T-helper 17 cell (primary cell): ENCODE results near the gene HNRNPUL2. TPM values are rescaled to one million over a fixed set of nuclear protein-coding genes. Genes with fewer than 3 reads are reported as not detected.
"Not testable (repeated sequence)": the region's sequence is repeated elsewhere in the genome, so short reads cannot be mapped to it uniquely, and the experiment has no call there.

ENCODE experiments used
- ATAC-seq: fragments of 150-1000 bp; cut with Tn5 transposase; 2 replicates; pipeline ENCODE4 v1.10.0; 2021; ENCODE audit warnings: mild to moderate bottlenecking, moderate library complexity
- DNase-seq, 3 donors: peaks; one replicate each; pipeline versions ENCODE4 v3.0.0 to v3.0.0-alpha.2; 2020 to 2021
- H3K9me3 ChIP-seq: one replicate; pipeline ENCODE4 v1.7.0; 2013; ENCODE audit warnings: low read length, mild to moderate bottlenecking; ENCODE audit not compliant: control insufficient read depth, poor library complexity, severe bottlenecking
- H3K27ac Mint-ChIP-seq: one replicate; pipeline ENCODE4 v1.8.0; 2022; ENCODE audit warnings: mild to moderate bottlenecking, moderate library complexity, mixed read lengths
- H3K27me3 Mint-ChIP-seq: one replicate; pipeline ENCODE4 v1.8.0; 2022; ENCODE audit warnings: mixed read lengths
- H3K36me3 Mint-ChIP-seq: one replicate; pipeline ENCODE4 v1.8.0; 2022; ENCODE audit warnings: low read depth, mixed read lengths
- H3K4me1 Mint-ChIP-seq: one replicate; pipeline ENCODE4 v1.8.0; 2022; ENCODE audit warnings: mild to moderate bottlenecking, mixed read lengths
- H3K4me3 Mint-ChIP-seq: one replicate; pipeline ENCODE4 v1.8.0; 2022; ENCODE audit warnings: mild to moderate bottlenecking, moderate library complexity, mixed read lengths
- total RNA-seq, 4 donors: library from RNA in 2 of 4; stranded (reverse) in 2 of 4; gene quantifications; one replicate each; pipeline ENCODE4 v1.2.3 and lab custom pipeline; 2022 to 2026

Gene HNRNPUL2
- total RNA-seq (10 to 100 TPM; 41.4 to 43.2 TPM), total RNA-seq (lab: John Stamatoyannopoulos, UW) (21.6 to 35.1 reads per million in 2 donors)

GRCh38 chr11:62727165-62727871, at the start of gene HNRNPUL2:
TSS of gene HNRNPUL2 (minus strand) at chr11:62727457. CDS start at chr11:62727156, 301 bp downstream.
- H3K4me1 Mint-ChIP-seq = peaks cover 35% of the 10 kb centered on the region
- H3K27me3 Mint-ChIP-seq = no peaks in the 10 kb centered on the region
- H3K9me3 ChIP-seq = no peaks in the 10 kb centered on the region
- peaks cover 7% of the 10 kb centered on the region for H3K36me3 Mint-ChIP-seq
- H3K4me3 Mint-ChIP-seq = peak within 1 kb of the TSS; percentile 96
- DNase-seq (peak; percentile 98 to 99 (median 99)), ATAC-seq (peak; percentile 84)
- peak within 1 kb of the TSS; percentile 98 for H3K27ac Mint-ChIP-seq

- no peak for ATAC-seq
- Mint-ChIP-seq H3K4me3 (no peak overlapping the region), H3K27ac (peak overlapping the region; percentile 37), H3K27me3 (no peaks in the 10 kb centered on the region), H3K36me3 (peaks cover 5% of the 10 kb centered on the region), H3K4me1 (peaks cover 20% of the 10 kb centered on the region)
- DNase-seq = no peak
- no peaks in the 10 kb centered on the region for H3K9me3 ChIP-seq
Measured at GRCh38 chr11:62775646-62776045, 48.4 kb upstream of the HNRNPUL2 start.

- Mint-ChIP-seq H3K4me1 (peaks cover 27% of the 10 kb centered on the region), H3K36me3 (peaks cover 5% of the 10 kb centered on the region), H3K27ac (no peak overlapping the region), H3K4me3 (no peak overlapping the region), H3K27me3 (no peaks in the 10 kb centered on the region)
- ATAC-seq = no peak
- H3K9me3 ChIP-seq = no peaks in the 10 kb centered on the region
- no peak for DNase-seq
Measured at GRCh38 chr11:62774407-62774806, 47.1 kb upstream of the HNRNPUL2 start.

- H3K9me3 ChIP-seq = no peaks in the 10 kb centered on the region
- Mint-ChIP-seq H3K36me3 (no peaks in the 10 kb centered on the region), H3K27me3 (no peaks in the 10 kb centered on the region), H3K27ac (peak within 1 kb of the TSS; percentile 94), H3K4me1 (peaks cover 19% of the 10 kb centered on the region), H3K4me3 (peak within 1 kb of the TSS; percentile 94)
- DNase-seq (peak; percentile 80 to 87 (median 86)), ATAC-seq (peak; percentile 89)
Measured at GRCh38 chr11:62771144-62772021, 44.1 kb upstream of the HNRNPUL2 start, which contains the start of gene TAF6L. TSS of gene TAF6L (plus strand) at chr11:62771396. CDS start at chr11:62775784, 4,388 bp downstream.

- Mint-ChIP-seq H3K27me3 (no peaks in the 10 kb centered on the region), H3K4me1 (peaks cover 19% of the 10 kb centered on the region), H3K27ac (peak overlapping the region; percentile 94), H3K36me3 (no peaks in the 10 kb centered on the region), H3K4me3 (peak overlapping the region; percentile 94)
- H3K9me3 ChIP-seq = no peaks in the 10 kb centered on the region
- peak; percentile 3 for ATAC-seq
- no peak for DNase-seq
Measured at GRCh38 chr11:62770778-62771143, 43.5 kb upstream of the HNRNPUL2 start.

- not testable (repeated sequence) for H3K36me3 Mint-ChIP-seq, H3K9me3 ChIP-seq, DNase-seq, H3K27me3 Mint-ChIP-seq, ATAC-seq
- Mint-ChIP-seq H3K27ac (peak overlapping the region; percentile 88), H3K4me3 (peak overlapping the region; percentile 95), H3K4me1 (peaks cover 11% of the 10 kb centered on the region)
Measured at GRCh38 chr11:62760867-62761227, 33.6 kb upstream of the HNRNPUL2 start.

- H3K36me3 Mint-ChIP-seq = no peaks in the 10 kb centered on the region
- H3K9me3 ChIP-seq = no peaks in the 10 kb centered on the region
- H3K27ac Mint-ChIP-seq = no peak overlapping the region
- no peaks in the 10 kb centered on the region for H3K27me3 Mint-ChIP-seq
- H3K4me3 Mint-ChIP-seq = no peak overlapping the region
- DNase-seq (no peak), ATAC-seq (no peak)
- H3K4me1 Mint-ChIP-seq = peaks cover 16% of the 10 kb centered on the region
Measured at GRCh38 chr11:62757846-62758788, 30.9 kb upstream of the HNRNPUL2 start.

GRCh38 chr11:62755086-62755615, 27.9 kb upstream of the HNRNPUL2 start:
- Mint-ChIP-seq H3K4me3 (peak overlapping the region; percentile 21), H3K36me3 (no peaks in the 10 kb centered on the region), H3K27me3 (no peaks in the 10 kb centered on the region), H3K27ac (peak overlapping the region; percentile 94), H3K4me1 (peaks cover 6% of the 10 kb centered on the region)
- H3K9me3 ChIP-seq = no peaks in the 10 kb centered on the region
- DNase-seq (no peak), ATAC-seq (no peak)

- Mint-ChIP-seq H3K36me3 (no peaks in the 10 kb centered on the region), H3K4me1 (peaks cover 10% of the 10 kb centered on the region), H3K4me3 (peak within 1 kb of the TSS; percentile 98), H3K27me3 (no peaks in the 10 kb centered on the region), H3K27ac (peak within 1 kb of the TSS; percentile 94)
- H3K9me3 ChIP-seq = no peaks in the 10 kb centered on the region
- ATAC-seq (peak; percentile 95), DNase-seq (peak; percentile 91 to 94 (median 91))
Measured at GRCh38 chr11:62753736-62754603, 26.7 kb upstream of the HNRNPUL2 start, which contains the start of gene ZBTB3. TSS of gene ZBTB3 (minus strand) at chr11:62754160. CDS start at chr11:62753664, 496 bp downstream.

GRCh38 chr11:62752994-62753735, 25.9 kb upstream of the HNRNPUL2 start:
- Mint-ChIP-seq H3K27ac (peak overlapping the region; percentile 94), H3K36me3 (no peaks in the 10 kb centered on the region), H3K27me3 (no peaks in the 10 kb centered on the region), H3K4me3 (peak overlapping the region; percentile 98), H3K4me1 (peaks cover 13% of the 10 kb centered on the region)
- no peaks in the 10 kb centered on the region for H3K9me3 ChIP-seq
- ATAC-seq (no peak), DNase-seq (no peak)

- Mint-ChIP-seq H3K4me1 (peaks cover 13% of the 10 kb centered on the region), H3K27me3 (no peaks in the 10 kb centered on the region), H3K27ac (no peak overlapping the region), H3K4me3 (no peak overlapping the region), H3K36me3 (no peaks in the 10 kb centered on the region)
- DNase-seq = no peak
- H3K9me3 ChIP-seq = no peaks in the 10 kb centered on the region
- no peak for ATAC-seq
Measured at GRCh38 chr11:62752177-62752785, 25.0 kb upstream of the HNRNPUL2 start.
